Aorta (tissue), 5 donors: ENCODE results near the gene MYMX. TPM values are rescaled to one million over a fixed set of nuclear protein-coding genes. Genes with fewer than 3 reads are reported as not detected.

ENCODE experiments used
- ATAC-seq: fragments of 200-7000 bp; cut with Tn5 transposase; one replicate; pipeline ENCODE4 v1.9.1; 2022; ENCODE audit warnings: moderate library complexity; ENCODE audit not compliant: low FRiP score
- DNase-seq, 2 donors: peaks; one replicate each; pipeline ENCODE4 v3.0.0-alpha.2; 2020
- H3K27ac ChIP-seq, 2 donors: one replicate each; pipeline ENCODE4 v1.5.1; 2013; ENCODE audit warnings: low read length in 2 of 2, mild to moderate bottlenecking in 2 of 2, moderate library complexity in 2 of 2, control low read depth in 1 of 2, inconsistent platforms in 1 of 2, low read depth in 1 of 2
- H3K27me3 ChIP-seq, 2 donors: one replicate each; pipeline ENCODE4 v1.6.1; 2013; ENCODE audit warnings: control low read depth in 1 of 2, low read length in 1 of 2, mild to moderate bottlenecking in 1 of 2, moderate library complexity in 1 of 2; ENCODE audit not compliant: insufficient read depth in 2 of 2, control insufficient read depth in 1 of 2
- H3K36me3 ChIP-seq, 2 donors: one replicate each; pipeline ENCODE4 v1.6.1; 2013; ENCODE audit warnings: control low read depth in 1 of 2, low read length in 1 of 2, mild to moderate bottlenecking in 1 of 2; ENCODE audit not compliant: insufficient read depth in 2 of 2, control insufficient read depth in 1 of 2
- H3K4me1 ChIP-seq, 2 donors: one replicate each; pipeline ENCODE4 v1.6.1; 2013; ENCODE audit warnings: low read length in 2 of 2, control low read depth in 1 of 2, mild to moderate bottlenecking in 1 of 2, moderate library complexity in 1 of 2; ENCODE audit not compliant: insufficient read depth in 2 of 2, control insufficient read depth in 1 of 2
- H3K4me3 ChIP-seq, 2 donors: one replicate each; pipeline ENCODE4 v1.5.1; 2013; ENCODE audit warnings: low read length in 2 of 2, control low read depth in 1 of 2, mild to moderate bottlenecking in 1 of 2
- H3K9me3 ChIP-seq: one replicate; pipeline ENCODE4 v1.6.1; 2013; ENCODE audit warnings: mild to moderate bottlenecking, low read length; ENCODE audit not compliant: control insufficient read depth
- WGBS, 2 donors: extraction: QIAGEN DNeasy Blood & Tissue Kit; methylation state at CpG; one replicate each; pipeline ENCODE4 v1.1.7; 2013; 5-methylcytosine and 5-hydroxymethylcytosine counted together
- intact Hi-C, 2 donors: fragments of 100-400 bp; cut with DNase I; formaldehyde crosslinking; loops; one replicate each; pipeline versions ENCODE4 v1.14.2 to v1.15.0; 2022
- polyA plus RNA-seq, 2 donors: library from polyadenylated mRNA; stranded (reverse); fragments of 200-250 nt; gene quantifications; one replicate each; pipeline ENCODE4 v1.2.3, GENCODE V29; 2013
- total RNA-seq, 2 donors: library from RNA; stranded (reverse); fragmentation: NEBNext Ultra II Directional; extraction: Animal tissue kit (Norgen Biotek cat#: 25700); gene quantifications; one replicate each; pipeline ENCODE4 v1.2.1, GENCODE V29; 2021
- donor health status: healthy with polysubstance abuse.
- donor health status: Bipolar disorder and iron deficiency.
- donor health status: DM: no; HTN: no; CAD: no.
- donor health status: DM: no; HTN: no; CAD: no.
- donor health status: DM: yes; HTN: yes; CAD: no.

The MYMX gene
- total and polyA plus RNA-seq, 4 donors, result 1.3 to 1.6 TPM; not detected in 2

DNA sequence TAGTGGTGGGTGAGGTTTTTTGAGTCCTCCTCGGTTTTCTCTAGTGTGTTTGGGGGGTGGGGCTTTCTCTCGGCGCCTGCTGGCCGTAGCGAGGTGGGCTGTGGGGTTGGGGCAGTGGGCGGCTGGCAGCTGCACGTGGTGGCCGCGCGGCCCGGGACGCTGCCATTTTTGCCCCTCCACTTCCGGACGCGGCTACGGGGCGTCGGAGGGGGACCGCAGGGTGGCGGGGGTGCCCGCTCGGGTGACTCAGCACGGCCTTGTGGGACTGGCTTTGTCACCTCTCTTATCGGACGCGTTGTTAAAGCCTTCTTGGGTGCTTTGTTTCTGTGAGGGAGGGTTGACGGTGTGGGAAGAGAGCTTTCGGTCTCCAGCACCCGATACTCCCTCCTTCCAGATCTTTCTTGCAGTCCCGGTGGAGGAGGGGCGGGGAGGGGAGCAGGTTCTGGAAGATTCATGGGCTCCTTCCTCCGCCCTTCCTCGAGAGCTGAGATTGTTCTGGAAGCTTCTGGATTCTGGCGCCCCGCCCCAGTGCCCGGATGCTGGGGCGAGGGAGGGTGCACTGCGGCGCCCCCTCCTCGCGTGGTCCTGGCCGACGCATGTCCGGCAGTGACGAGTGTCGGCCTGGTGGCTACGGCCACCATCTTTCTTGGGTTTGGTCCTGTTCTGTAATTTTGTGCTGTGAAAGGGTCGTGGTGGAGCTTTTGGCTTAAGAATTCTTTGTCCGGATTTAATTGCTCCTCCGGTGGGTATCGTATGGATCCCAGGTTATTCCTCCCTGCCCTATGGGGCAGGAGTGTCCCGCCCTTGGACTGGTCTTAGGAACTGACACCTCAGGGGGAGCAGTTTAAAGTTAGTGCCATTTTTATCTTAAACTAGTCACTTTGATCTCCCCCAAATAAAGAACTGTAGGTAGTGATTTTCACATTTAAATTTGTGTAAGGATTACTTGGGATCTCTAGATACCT, 30.9 kb downstream of the MYMX start:
- intact Hi-C loops, result loop anchor here in 1 of 2 donors (10.0 kb wide), 1 partner anchor 473 kb away; the partner anchor contains the start of gene VEGFA
- Histone ChIP-seq H3K4me3 (peak overlapping the region; percentile 91 to 97), H3K9me3 (no peaks in the 10 kb centered on the region), H3K27ac (peak overlapping the region; percentile 33 to 74), H3K27me3 (no peaks in the 10 kb centered on the region), H3K4me1 (no peaks in the 10 kb centered on the region), H3K36me3 (peaks cover 3 to 7% of the 10 kb centered on the region in 2 donors)
- peak; percentile 89 to 92 for DNase-seq
- WGBS, 2 donors, result 0% methylated on average over 48 to 52 of the region's 52 CpGs
- ATAC-seq, result peak; percentile 74

GRCh38 chr6:44248579-44248978, 31.9 kb downstream of the MYMX start:
- Histone ChIP-seq H3K9me3 (no peaks in the 10 kb centered on the region), H3K4me1 (no peaks in the 10 kb centered on the region), H3K4me3 (peak overlapping the region in 1 of 2 donors; percentile 97), H3K36me3 (peaks cover 7% of the 10 kb centered on the region in 2 donors), H3K27ac (no peak overlapping the region), H3K27me3 (no peaks in the 10 kb centered on the region)
- WGBS, 2 donors, result 21 to 31% methylated on average over 1 of the region's 1 CpG
- intact Hi-C loops, result loop anchor here in 1 of 2 donors (10.0 kb wide), 1 partner anchor 474 kb away; the partner anchor contains the start of gene VEGFA
- DNase-seq (no peak), ATAC-seq (no peak)

DNA sequence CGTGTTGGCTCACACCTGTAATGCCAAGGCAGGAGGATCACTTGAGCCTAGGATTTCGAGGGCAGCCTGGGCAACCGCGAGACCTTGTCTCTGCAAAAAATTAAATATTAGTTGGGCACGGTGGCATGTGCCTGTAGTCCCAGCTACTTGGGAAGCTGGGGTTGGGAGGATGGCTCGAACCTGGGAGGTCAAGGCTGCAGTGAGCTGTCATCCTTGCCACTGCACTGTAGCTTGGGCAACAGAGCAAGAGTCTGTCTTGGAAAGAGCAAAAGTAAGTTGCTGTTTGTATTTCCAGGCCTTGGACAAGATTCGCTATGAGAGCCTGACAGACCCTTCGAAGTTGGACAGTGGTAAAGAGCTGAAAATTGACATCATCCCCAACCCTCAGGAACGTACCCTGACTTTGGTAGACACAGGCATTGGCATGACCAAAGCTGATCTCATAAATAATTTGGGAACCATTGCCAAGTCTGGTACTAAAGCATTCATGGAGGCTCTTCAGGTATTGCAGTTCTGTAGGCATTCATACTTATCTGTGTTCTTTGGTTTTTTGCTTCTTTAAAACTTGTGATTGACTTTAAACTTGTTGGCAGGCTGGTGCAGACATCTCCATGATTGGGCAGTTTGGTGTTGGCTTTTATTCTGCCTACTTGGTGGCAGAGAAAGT, 32.5 kb downstream of the MYMX start:
- H3K4me3 ChIP-seq, result no peak overlapping the region
- 66% methylated on average over 9 of the region's 9 CpGs for WGBS, 2 donors
- no peaks in the 10 kb centered on the region for H3K27me3 ChIP-seq
- H3K36me3 ChIP-seq, result peaks cover 7 to 9% of the 10 kb centered on the region in 2 donors
- intact Hi-C loops, result loop anchor here in 1 of 2 donors (10.0 kb wide), 1 partner anchor 474 kb away; the partner anchor contains the start of gene VEGFA
- ATAC-seq, result no peak
- H3K9me3 ChIP-seq, result no peaks in the 10 kb centered on the region
- DNase-seq, result peak in 1 of 2 donors; percentile 55
- no peaks in the 10 kb centered on the region for H3K4me1 ChIP-seq
- H3K27ac ChIP-seq, result no peak overlapping the region

DNA sequence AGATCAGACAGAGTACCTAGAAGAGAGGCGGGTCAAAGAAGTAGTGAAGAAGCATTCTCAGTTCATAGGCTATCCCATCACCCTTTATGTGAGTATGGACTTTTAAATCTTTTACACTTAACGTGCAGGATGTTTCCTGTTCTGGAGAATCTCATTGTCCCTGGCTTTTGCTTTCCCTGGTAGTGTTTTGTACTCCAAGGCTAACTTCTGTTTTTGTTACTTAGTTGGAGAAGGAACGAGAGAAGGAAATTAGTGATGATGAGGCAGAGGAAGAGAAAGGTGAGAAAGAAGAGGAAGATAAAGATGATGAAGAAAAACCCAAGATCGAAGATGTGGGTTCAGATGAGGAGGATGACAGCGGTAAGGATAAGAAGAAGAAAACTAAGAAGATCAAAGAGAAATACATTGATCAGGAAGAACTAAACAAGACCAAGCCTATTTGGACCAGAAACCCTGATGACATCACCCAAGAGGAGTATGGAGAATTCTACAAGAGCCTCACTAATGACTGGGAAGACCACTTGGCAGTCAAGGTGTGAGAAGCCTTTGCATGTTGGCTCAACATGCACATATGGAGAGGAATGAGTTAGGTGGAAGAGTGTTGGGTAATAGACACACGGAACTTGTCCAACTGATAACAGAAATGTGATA, 33.5 kb downstream of the MYMX start:
- WGBS, 2 donors, result 50 to 60% methylated on average over 5 to 6 of the region's 6 CpGs
- ATAC-seq (no peak), DNase-seq (no peak)
- Histone ChIP-seq H3K9me3 (no peaks in the 10 kb centered on the region), H3K4me3 (no peak overlapping the region), H3K4me1 (no peaks in the 10 kb centered on the region), H3K27ac (no peak overlapping the region), H3K36me3 (peaks cover 7 to 9% of the 10 kb centered on the region in 2 donors), H3K27me3 (no peaks in the 10 kb centered on the region)
- intact Hi-C loops, result no loop called here

GRCh38 chr6:44250718-44251123, 34.0 kb downstream of the MYMX start:
- intact Hi-C loops, result no loop called here
- Histone ChIP-seq H3K9me3 (no peaks in the 10 kb centered on the region), H3K27ac (no peak overlapping the region), H3K4me3 (no peak overlapping the region), H3K36me3 (peaks cover 7 to 9% of the 10 kb centered on the region in 2 donors), H3K4me1 (no peaks in the 10 kb centered on the region), H3K27me3 (no peaks in the 10 kb centered on the region)
- 68 to 69% methylated on average over 3 of the region's 3 CpGs for WGBS, 2 donors
- DNase-seq (no peak), ATAC-seq (no peak)

DNA sequence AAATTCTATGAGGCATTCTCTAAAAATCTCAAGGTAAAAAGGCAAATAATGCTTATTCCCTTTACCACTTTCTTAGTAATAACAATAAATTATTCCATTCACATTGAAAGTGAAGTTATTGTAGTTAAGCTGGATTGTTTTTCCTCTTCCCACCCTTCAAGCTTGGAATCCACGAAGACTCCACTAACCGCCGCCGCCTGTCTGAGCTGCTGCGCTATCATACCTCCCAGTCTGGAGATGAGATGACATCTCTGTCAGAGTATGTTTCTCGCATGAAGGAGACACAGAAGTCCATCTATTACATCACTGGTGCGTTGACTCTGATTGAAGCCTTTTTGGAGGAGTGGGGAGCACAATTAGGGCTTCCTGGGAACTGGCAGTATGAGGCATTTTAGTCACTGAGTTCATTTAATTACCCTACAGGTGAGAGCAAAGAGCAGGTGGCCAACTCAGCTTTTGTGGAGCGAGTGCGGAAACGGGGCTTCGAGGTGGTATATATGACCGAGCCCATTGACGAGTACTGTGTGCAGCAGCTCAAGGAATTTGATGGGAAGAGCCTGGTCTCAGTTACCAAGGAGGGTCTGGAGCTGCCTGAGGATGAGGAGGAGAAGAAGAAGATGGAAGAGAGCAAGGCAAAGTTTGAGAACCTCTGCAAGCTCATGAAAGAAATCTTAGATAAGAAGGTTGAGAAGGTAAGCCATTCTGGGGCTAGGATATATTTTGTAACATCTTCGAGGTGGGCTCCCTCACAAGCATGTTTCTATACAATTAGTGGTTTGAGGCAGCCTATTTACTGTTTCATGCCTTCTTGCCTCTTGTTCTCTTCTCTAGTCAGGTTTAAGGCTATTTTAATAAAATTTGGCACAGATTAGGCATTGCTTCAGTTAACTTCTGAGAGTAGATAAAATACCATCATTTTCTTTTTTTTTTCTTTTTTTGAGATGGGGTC, 35.1 kb downstream of the MYMX start:
- Histone ChIP-seq H3K36me3 (peaks cover 7 to 9% of the 10 kb centered on the region in 2 donors), H3K4me3 (no peak overlapping the region), H3K4me1 (peaks cover 0 to 2% of the 10 kb centered on the region in 2 donors), H3K27me3 (no peaks in the 10 kb centered on the region), H3K27ac (no peak overlapping the region), H3K9me3 (no peaks in the 10 kb centered on the region)
- intact Hi-C loops, result no loop called here
- WGBS, 2 donors, result 88 to 90% methylated on average over 14 of the region's 14 CpGs
- ATAC-seq (no peak), DNase-seq (peak in 1 of 2 donors; percentile 51)

DNA sequence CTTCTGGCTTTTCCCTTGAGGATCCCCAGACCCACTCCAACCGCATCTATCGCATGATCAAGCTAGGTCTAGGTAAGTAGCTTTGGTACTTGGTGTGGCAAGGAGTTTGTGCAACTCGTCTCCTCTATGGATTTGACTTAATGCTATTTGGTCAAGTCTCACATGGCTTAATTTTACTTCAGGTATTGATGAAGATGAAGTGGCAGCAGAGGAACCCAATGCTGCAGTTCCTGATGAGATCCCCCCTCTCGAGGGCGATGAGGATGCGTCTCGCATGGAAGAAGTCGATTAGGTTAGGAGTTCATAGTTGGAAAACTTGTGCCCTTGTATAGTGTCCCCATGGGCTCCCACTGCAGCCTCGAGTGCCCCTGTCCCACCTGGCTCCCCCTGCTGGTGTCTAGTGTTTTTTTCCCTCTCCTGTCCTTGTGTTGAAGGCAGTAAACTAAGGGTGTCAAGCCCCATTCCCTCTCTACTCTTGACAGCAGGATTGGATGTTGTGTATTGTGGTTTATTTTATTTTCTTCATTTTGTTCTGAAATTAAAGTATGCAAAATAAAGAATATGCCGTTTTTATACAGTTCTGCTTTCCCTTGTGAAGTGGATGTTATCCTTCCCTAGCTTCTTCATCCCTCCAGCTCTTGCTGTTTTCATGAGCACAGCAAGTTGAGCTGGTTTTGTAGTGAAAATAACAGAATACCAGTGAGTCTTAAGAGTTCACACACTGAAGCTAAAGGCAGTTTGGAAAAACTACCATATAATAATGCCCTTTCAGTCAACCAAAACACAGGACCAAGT, 36.8 kb downstream of the MYMX start:
- DNase-seq, result peak in 1 of 2 donors; percentile 48
- H3K9me3 ChIP-seq, result no peaks in the 10 kb centered on the region
- H3K36me3 ChIP-seq, result peaks cover 7 to 9% of the 10 kb centered on the region in 2 donors
- no peak overlapping the region for H3K4me3 ChIP-seq
- no peak overlapping the region for H3K27ac ChIP-seq
- intact Hi-C loops, result no loop called here
- H3K27me3 ChIP-seq, result no peaks in the 10 kb centered on the region
- no peak for ATAC-seq
- 65 to 68% methylated on average over 10 of the region's 10 CpGs for WGBS, 2 donors
- H3K4me1 ChIP-seq, result peaks cover 0 to 2% of the 10 kb centered on the region in 2 donors
